DMS153 treated with DMSO at 0.1 percent for 48 hours (cell line): ENCODE results near the gene AGAP1.

ENCODE experiments used
- DNase-seq: peaks from one replicate; lab custom pipeline; 2025; ENCODE audit not compliant: unreplicated experiment; lab: John Stamatoyannopoulos, UW

The AGAP1 gene

DNA sequence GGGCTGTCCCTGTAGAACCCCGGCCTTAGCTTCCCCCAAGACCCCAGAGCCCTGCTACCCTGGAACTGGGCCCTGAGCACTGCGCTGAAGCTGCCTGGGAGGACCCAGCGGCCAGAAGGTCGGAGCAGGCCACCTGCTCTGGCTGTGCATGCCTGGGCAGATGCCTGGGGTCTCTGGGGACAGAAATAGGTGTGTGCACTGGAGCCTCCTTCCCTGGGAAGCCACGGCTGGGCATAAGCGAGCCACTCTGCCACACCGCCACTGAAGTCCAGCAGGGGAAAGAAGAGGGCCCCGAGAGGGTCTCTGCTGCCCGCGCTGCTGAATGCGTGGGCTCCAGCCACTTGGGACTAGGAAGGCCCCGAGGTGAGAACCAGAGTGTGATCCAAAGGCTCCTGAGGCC is 667.7 kb downstream of the AGAP1 start:
- DNase-seq, result no peak

- DNase-seq, result no peak
Observed at GRCh38 chr2:236162031-236162845, 668.4 kb downstream of the AGAP1 start.

DNA sequence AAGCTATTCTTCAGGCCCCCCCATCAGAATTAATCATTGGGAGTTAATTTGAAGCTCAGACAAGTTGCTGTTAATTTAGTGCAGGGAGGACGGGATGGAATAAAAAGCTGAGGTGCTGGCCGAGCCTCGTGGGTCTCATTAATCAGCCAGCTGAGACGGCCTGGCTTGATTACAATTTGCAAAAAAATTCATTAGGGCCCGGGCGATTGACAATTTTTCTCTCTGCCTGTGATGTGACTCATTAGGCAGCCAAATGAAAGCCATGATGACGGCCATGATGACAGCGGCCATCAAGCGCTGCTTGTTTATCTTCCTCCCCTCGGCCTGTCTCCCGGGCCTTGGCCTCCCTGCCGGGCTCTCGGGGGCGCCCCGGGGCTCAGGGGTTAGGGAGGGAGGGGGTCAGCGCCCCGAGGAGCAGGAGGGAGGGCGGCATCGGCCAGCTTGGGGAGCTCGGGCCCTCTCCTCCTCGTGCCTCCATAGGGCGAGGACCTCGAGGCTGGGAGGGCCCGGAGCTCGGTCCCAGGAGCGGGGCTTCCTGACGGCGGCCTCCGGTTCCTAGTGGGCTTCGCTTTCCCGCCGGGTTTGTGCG is 669.1 kb downstream of the AGAP1 start:
- DNase-seq, result no peak

DNA sequence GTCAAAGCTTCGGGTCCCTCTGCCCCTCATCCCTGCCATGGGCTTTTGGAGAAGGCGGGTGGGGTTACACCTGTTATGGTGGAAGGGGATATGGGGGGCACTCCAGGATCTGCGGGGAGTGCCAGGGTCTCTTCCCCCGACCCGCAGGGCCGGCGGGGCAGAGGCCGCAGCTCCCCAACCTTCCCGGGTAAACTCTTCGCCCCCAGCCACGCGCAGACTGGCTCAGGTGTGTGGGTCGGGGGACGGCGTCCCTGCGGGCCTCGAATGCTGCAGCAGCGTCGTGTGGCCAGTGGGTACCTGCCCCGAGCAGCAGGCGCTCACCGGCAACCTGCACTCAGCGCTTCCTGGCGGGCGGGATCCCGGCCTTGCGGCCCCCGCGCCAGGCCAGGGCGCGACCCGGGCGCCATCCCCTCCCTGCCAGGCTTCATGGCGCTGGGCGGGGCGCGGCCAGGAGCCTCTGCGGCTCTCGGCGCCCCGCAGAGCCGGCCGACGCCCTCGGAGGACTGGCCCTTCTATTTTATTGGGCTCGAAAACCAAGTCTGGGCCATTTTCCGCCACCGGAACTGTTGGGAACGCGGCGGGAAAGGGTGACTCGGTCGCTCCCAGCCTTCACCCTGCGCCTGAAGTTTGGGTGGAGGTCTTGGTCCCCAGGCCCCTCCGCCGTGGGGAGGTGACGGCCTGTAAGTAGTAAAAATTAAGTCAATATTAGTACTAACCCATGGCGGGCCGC is 669.8 kb downstream of the AGAP1 start:
- no peak for DNase-seq

GRCh38 chr2:236164201-236164924 is 670.5 kb downstream of the AGAP1 start:
- no peak for DNase-seq

DNA sequence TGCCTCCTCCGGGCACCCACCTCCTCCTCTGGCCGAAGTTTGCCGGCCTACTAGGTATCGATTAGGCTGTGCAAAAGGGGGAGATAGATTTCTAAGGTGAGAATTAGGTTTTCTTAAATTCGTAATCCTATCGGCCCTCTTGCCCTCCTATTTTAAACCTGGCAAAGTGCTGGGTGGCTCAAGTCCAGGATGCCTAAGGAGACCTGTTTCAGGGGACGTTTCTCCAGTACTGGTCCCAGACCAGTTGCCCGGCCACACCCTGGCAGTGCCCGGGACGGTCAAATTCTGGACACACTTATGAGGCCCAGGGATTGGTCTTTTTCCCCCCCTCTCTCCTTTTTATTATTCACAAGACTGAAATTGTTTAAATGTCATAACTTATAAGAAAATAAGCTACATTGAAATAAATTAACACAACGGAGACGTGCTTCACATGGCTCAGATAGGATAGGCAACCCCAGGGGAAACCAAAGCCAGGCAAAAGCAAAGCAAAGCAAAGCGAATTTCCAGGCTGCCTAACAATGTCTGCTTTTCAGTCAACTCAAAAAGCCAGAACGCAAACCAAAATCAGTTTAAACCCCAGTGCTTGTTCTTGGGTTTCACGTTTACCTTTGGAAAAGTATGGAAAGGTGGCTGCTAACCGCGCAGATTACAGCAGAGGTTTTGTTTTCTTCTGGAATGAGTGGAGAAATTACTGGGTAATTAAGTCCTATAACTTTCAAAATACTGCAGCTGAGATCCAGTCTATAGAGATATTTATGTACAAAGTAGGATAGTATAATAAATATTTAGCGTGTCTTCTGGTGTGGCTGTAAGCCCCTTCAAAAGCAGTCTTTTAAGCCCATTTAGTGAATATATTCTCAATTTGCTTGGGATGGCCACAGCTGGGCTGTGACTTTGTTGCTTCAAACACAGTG is 671.3 kb downstream of the AGAP1 start:
- DNase-seq, result no peak

DNA sequence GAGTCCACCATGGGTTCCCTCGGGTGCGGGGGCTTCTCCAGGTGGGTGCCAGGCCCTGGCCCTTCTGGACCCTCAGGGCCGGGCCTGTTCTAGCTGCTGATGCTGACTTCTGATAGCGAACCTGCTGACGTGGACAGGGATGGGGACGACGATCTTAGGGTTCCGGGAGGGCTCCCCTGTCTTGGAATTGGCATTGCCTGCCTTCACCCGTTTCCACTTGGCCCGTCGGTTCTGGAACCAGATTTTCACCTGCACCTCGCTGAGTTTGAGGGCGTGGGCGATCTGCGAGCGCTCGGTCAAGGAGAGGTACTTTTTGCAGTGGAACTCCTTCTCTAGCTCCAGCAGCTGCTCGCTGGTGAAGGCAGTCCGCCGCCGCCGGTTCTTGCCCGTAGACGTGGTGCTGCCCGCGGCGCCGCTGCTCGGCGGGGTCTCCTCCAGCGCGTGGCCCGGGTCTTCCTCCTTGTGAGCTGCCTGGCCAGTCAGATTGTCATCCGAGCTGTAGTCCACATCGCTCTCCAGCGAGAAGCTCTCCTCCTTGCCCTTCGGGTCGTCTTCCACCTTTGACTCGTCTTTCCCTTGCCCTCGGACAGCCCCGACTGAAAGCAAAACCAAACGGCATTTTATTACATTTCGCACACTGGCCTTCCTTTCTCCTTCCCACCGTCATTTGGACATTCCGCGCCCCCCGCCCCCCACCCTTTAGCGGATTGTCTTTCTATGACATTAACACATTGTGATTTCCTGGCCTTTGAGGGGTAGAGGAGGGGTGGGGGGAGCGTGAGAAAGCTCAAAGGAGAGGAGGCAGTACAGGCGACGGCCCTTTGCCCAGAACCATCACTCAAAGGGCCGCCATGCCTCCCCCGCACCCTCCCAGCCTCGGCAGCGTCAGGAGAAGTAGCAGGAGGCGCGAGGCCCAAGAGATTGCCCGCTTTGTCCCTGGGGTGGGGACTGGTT is 672.3 kb downstream of the AGAP1 start:
- no peak for DNase-seq

- DNase-seq, result no peak
Observed at GRCh38 chr2:236166796-236167296, 673.0 kb downstream of the AGAP1 start.

- DNase-seq, result no peak
Observed at GRCh38 chr2:236167297-236168109, 673.7 kb downstream of the AGAP1 start.

DNA sequence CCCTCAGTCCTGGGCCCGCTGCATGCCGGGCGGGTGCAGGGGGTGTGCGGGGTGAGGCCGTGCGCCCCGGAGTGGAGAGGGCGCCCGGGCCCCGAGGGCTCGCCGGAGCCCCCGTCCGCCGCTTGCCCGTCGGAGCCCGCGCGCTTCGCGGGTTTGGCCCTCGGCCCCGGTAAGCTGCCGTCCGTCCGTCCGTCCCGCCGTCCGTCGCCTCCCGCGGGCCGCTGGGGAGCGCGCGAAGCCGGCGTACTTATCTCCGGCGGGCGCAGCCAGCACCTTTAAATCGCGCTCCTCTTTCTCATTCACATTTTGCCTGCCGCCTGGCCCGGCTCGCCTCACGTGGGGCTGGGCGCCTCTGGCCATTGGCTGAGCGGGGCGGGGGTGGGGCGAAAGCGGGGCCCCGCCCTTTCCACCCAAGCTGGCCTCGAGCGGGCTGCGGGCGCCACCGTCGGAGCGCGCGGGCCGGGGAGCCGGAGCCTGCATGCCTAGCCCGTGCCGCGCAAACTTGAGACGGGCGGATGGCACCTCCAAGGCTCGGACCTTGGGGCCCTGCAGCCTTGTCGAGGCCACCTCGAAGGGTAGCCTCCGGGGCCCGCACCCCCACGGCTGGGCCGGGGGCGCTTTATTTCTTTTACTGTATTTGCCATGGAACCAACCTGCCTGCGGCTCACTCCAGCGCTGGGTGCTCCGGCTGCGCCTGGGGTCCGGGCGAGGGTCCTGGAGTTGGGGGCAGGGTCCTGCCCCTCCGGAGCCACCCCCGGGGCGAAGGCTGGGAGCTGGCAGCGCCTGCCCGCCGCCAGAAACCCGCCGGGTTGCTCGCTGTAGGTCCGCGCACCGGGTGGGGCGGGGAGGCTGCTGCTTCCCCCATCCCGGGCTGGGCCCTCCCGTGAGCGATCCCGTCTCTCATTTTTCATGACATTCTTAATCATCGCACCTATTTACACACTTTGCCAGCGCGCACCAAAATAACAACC is 674.6 kb downstream of the AGAP1 start, which contains the start of gene GBX2:
Gene GBX2, minus strand, starts transcription at position 277 of the 971 bp plus-strand sequence. CDS start 415 bp downstream, outside the sequence.
- peak; percentile 50 for DNase-seq

DNA sequence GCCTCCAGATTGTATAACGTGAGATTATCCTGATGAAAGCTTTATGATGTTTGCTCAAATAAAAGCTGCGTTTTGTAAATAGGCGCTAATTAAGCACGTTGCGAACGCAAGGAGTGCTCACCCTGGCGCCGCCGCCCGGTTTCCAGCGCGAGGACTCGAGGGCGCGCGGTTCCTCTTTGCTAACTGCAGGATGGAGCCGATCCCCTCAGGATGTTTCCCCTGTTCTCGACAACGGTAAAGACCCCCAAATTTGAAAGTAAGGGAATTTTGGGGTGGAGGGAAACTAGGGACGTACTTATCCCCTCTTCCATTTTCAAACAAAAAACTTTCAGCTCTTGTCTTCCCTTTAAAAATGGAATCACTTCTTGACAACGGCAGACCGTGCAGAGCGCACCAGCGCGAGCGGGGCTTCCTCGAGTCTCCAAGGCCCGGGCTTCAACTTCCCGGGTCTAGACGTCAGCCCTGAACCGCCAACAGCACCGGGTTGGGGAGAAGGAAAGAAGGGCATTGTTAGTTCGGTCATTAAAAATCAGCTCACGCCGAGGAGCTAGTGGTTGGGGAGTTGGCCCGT is 675.4 kb downstream of the AGAP1 start:
- DNase-seq, result no peak

GRCh38 chr2:236169741-236170589 is 676.1 kb downstream of the AGAP1 start:
- no peak for DNase-seq

- no peak for DNase-seq
Observed at GRCh38 chr2:236170590-236171165, 676.8 kb downstream of the AGAP1 start.

DNA sequence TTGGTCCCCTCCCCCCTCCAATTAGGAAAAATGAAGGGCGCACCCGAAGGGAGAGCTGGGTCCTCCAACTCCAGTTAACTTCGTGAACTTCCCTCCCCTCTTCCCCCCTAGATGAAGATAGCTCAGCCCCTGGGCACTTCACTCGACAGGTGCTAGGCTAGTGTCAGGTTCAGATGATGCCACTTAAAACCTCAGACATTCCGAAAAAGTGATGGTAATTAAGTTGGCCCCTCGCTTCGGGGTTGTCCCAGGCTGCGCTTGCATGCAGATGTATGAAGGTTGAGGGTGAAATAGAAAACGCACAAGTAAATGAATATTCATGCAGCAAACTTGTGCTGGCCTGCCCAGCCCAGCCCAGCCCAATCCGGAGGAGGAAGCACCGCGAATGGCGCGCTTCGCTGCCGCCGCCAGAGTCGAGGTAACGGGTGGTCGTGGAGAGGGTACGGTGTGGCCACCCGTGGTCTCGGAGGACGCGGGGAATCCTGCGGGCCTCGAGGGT is 677.4 kb downstream of the AGAP1 start:
- DNase-seq, result no peak

GRCh38 chr2:236171680-236172254 is 677.9 kb downstream of the AGAP1 start:
- DNase-seq, result no peak
